Upper lobe of left lung (tissue), 4 donors: ENCODE results near the gene ANKFY1.

Experiments
- CTCF ChIP-seq, 6 experiments: fragments of 450-650 bp in 4 of 6; fragments of 200-600 bp in 2 of 6; sonication (generic) in 2 of 6; IDR thresholded peaks; one replicate each; pipeline ENCODE4 v1.5.1; 2016 to 2019; ENCODE audit warnings: antibody characterized with exemption in 6 of 6
- EP300 ChIP-seq, 4 donors: sonication (generic); formaldehyde crosslinking; IDR thresholded peaks; one replicate each; pipeline ENCODE4 v1.5.1; 2017; ENCODE audit warnings: antibody characterized with exemption in 4 of 4, control low read depth in 2 of 4
- POLR2A ChIP-seq, 4 donors: fragments of 450-650 bp; IDR thresholded peaks; one replicate each; pipeline ENCODE4 v1.5.1; 2016 to 2017; ENCODE audit warnings: antibody characterized with exemption in 4 of 4, mild to moderate bottlenecking in 2 of 4
- POLR2AphosphoS5 ChIP-seq, 2 donors: sonication (generic); formaldehyde crosslinking; IDR thresholded peaks; one replicate each; pipeline ENCODE4 v1.5.1; 2017; ENCODE audit warnings: antibody characterized with exemption in 2 of 2

DNA sequence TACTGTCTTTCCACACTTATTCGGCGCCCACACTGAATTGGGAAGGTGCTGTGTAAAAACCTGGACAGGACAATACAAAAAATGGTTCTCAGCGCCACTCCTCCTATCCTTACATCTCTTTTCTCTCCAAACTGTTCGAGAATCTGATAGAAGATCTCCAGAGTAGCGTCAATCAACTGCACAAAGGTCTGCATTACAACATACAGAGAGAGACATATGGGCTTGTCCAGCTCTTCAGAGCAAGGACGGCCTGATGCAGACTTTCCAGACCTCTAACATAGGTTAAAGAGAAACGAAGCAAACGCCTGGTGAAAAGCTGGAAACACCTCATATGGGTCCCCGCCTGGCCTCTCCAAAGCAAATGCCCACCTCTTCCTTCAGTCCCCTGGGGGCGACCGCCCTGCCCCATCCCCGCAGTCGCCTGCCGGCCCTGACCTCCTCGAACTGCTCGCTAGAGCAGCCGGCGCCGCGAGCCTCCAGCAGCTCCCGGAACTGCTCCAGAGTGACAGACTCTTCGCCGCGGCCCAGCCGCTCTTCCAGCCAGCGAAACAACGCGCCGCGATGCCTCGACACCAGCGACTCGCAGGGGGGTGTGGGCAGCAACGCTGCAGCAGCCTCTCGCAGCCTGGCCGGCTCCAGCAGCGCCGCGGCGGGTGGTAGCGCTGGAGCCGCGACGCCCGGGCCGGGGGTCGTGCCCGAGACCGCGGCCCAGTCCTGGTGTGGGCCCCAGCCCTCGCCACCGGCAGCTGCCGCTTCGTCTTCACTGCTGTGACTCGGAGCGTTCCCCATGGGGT is 121.5 kb downstream of the ANKFY1 start:
- TF ChIP-seq CTCF (IDR thresholded peaks at IDR 0.05) = peak in 1 of 6 experiments; percentile 6
- TF ChIP-seq POLR2A (IDR thresholded peaks at IDR 0.05) = no peak
- no peak for TF ChIP-seq EP300 (IDR thresholded peaks at IDR 0.05)
- no peak for TF ChIP-seq POLR2AphosphoS5 (IDR thresholded peaks at IDR 0.05)
